DMS53 treated with DMSO at 0.1 percent for 48 hours (cell line): Measurements from ENCODE around the gene CXCL1.

ENCODE experiments used
- DNase-seq: peaks from one replicate; lab custom pipeline; 2025; ENCODE audit not compliant: unreplicated experiment; lab: John Stamatoyannopoulos, UW

The CXCL1 gene

DNA sequence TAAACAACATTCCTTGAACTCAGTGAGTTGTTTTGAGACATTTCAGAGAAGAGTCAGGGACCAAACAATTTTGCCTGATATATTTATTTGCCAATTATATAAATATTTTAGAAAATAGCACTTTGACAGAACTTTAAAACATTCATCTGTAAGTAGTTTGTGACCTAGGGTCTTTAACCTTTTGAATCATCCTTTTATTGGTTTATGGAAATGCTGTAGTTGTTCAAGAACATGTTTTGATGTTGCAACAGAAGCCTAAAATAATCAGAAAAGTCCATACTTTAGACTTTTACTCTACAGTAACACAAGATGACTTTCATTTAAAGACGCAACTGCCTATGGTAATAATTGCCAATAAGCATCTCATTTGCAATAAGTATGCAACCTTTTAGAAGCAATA, 43.0 kb downstream of the CXCL1 start:
- no peak for DNase-seq

DNA sequence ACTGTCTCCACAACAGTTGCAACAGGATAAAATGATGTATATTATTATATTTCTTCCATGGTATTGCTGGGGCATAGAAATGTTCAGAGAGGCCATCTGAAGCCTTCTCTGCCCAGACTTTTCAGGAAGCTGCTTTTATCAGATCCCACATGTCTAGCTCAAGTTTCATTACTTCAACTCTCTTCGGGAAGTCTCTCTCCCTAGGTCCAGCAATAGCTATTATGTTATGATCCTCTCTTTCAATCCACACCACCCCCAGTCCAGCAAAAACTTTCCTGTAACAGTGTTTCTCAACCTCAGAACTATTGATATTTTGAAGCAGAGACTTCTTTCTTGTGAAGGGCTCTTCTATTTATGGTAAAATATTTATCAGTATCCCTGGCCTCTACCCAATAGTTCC, 44.9 kb downstream of the CXCL1 start:
- no peak for DNase-seq

DNA sequence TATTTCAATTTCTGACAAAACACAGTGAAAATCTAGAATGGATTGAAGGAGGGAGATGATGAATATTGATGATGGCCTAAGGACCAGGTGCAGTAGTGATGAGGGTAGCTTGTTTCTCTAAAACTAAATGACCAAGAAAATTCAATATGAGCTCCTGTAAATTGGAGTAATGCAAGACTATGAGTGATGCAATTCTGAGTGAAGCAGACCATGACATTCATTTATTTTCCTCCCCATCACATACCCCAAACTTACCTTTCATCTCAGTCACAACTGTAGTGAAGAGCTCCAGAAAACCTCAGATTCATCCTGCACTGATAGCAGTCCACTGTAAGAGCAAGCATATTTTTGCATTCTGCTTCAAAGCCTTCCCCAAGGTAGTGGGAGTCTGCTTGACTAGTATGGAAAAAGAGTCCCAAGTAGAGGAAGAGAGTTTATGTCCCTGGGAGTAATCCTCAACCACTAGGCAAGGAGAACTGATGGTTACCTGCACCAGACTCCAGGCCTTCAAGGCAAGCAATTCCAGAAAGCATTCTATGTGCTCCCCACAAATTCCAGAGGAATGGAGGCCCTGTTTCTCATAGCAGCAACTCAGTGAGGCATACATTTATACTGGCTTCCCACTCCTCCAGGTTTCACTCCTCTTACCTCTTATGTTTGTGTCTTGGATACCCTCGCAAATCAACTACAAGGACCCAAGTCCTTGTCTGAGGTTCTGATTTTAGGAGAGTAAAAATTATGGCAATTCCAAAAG, 47.2 kb downstream of the CXCL1 start:
- DNase-seq: no peak

DNA sequence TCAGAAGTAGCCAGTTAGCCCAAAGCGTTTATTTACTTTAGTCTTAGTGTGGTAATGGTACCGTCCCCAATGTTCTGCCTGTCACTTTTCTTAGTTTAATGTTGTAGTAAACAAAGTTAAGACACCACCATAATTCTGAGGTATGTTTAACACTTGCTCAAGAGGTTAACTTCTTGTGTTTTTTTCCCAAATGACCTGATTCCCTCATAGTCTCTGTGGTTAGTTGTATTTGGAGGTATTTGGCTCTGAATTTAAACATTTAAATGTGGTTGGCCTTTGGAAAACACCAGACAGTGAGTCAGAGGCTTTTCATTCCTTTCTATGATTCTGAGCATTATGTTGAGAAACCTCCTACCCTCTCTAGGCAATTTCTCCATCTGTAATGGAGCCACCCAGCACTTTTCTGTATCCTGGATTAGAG, 47.9 kb downstream of the CXCL1 start:
- no peak for DNase-seq

DNA sequence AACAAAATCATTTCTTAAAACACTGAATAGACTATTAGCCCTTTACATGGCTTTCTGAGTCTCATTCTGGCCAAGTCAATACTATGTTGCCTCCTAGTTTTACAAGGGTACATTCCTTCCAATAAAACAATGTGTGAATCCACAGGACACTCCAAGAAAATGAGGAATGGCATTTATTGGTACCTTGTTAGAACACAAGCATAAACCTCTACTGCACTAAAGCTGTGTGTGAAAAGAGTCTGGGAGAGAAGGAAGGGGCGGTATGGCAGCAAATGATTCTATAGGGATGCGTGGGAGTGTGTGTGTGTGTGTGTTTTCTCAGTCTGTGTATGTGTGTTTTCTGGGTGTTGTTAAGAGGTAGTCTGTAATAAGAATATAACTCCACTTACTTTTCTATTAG, 48.9 kb downstream of the CXCL1 start:
- no peak for DNase-seq

DNA sequence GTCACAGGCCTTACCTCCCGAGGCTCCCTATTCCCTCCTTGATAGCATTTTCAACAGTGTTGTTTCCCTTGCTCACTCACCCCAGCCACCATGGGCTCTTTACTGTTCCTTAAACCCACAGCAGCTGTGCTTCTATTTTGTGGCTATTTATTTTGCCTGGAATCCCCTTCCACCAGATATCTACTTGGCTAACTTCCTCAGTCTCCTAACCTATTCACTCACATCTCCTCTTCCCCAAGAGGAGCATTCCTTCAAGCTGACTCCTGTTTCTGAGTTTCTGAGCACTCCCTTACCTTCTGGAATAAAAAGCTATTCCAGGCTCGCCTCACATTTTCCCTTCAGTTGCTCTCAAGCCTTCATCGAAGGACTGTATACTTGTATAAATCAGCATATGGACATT, 50.5 kb downstream of the CXCL1 start:
- no peak for DNase-seq
